OCI-LY7 (cell line): Measurements from ENCODE around the gene CYP4F11. TPM values are rescaled to one million over a fixed set of nuclear protein-coding genes. Genes with fewer than 3 reads are reported as not detected.
"Not testable (repeated sequence)": the region's sequence is repeated elsewhere in the genome, so short reads cannot be mapped to it uniquely, and the experiment has no call there.

Experiments used
- BruUV-seq: library from RNA; stranded (reverse); fragments of 400-500 nt; replicated peaks from 2 replicates; lab custom pipeline; 2021; lab: Mats Ljungman, UMichigan
- CTCF ChIA-PET: fragments of 300-600 bp; sonication (Branson Sonifier 250); formaldehyde crosslinking; loops from one replicate; lab custom pipeline; 2022; ENCODE audit warnings: antibody characterized with exemption; ENCODE audit not compliant: unreplicated experiment; lab: Charles Lee
- POLR2A ChIA-PET: fragments of 300-600 bp; sonication (Branson Sonifier 250); formaldehyde crosslinking; loops from one replicate; lab custom pipeline; 2022; ENCODE audit warnings: antibody characterized with exemption; lab: Charles Lee
- DNase-seq: peaks from one replicate; pipeline ENCODE4 v3.0.0-alpha.2; 2015; ENCODE audit warnings: low spot score
- H2AFZ ChIP-seq: fragments of 200-600 bp; sonication (generic), shearing (Covaris generic); 2 replicates; pipeline ENCODE4 v1.6.1; 2014; ENCODE audit warnings: mild to moderate bottlenecking, antibody characterized with exemption, low read length, moderate library complexity
- H3K27ac ChIP-seq: fragments of 200-600 bp; sonication (generic); 2 replicates; pipeline ENCODE4 v1.5.1; 2014; ENCODE audit warnings: mixed run types, low read depth, mild to moderate bottlenecking, moderate library complexity, low read length, inconsistent platforms; ENCODE audit not compliant: poor library complexity, severe bottlenecking
- H3K36me3 ChIP-seq: fragments of 200-600 bp; sonication (generic); 2 replicates; pipeline ENCODE4 v1.6.1; 2014; ENCODE audit warnings: mild to moderate bottlenecking, antibody characterized with exemption, low read length, moderate library complexity, mixed read lengths; ENCODE audit not compliant: insufficient read depth
- H3K4me1 ChIP-seq: fragments of 200-600 bp; sonication (generic); 2 replicates; pipeline ENCODE4 v1.5.1; 2014; ENCODE audit warnings: mild to moderate bottlenecking, low read length; ENCODE audit not compliant: insufficient read depth, poor library complexity, severe bottlenecking
- H3K4me2 ChIP-seq: fragments of 200-600 bp; sonication (generic); 2 replicates; pipeline ENCODE4 v1.6.1; 2014; ENCODE audit warnings: mild to moderate bottlenecking, low read length
- H3K4me3 ChIP-seq: fragments of 200-600 bp; sonication (generic); 2 replicates; pipeline ENCODE4 v1.5.1; 2014; ENCODE audit warnings: mild to moderate bottlenecking, low read depth, low read length; ENCODE audit not compliant: poor library complexity, severe bottlenecking
- H3K79me2 ChIP-seq: fragments of 200-600 bp; sonication (generic); 2 replicates; pipeline ENCODE4 v1.6.1; 2016; ENCODE audit warnings: low read depth, mild to moderate bottlenecking, low read length, moderate library complexity, mixed read lengths; ENCODE audit not compliant: insufficient read depth
- H3K9me2 ChIP-seq: fragments of 200-600 bp; sonication (generic); 2 replicates; pipeline ENCODE4 v1.6.1; 2016; ENCODE audit warnings: mild to moderate bottlenecking, low read length, mixed read lengths; ENCODE audit not compliant: insufficient read depth
- H3K9me3 ChIP-seq: fragments of 200-600 bp; sonication (generic); 2 replicates; pipeline ENCODE4 v1.6.1; 2014; ENCODE audit warnings: mild to moderate bottlenecking, mixed run types, low read length, mixed read lengths
- H4K20me1 ChIP-seq: fragments of 200-600 bp; sonication (generic); 2 replicates; pipeline ENCODE4 v1.6.1; 2014; ENCODE audit warnings: mild to moderate bottlenecking, antibody characterized with exemption, low read length, moderate library complexity, mixed read lengths; ENCODE audit not compliant: insufficient read depth
- CTCF ChIP-seq: fragments of 200-600 bp; sonication (generic); conservative IDR thresholded peaks from 2 replicates; pipeline ENCODE4 v1.5.1; 2014; ENCODE audit warnings: mild to moderate bottlenecking, antibody characterized with exemption, low read length, moderate library complexity, mixed read lengths
- EZH2phosphoT487 ChIP-seq: fragments of 200-600 bp; sonication (generic); IDR thresholded peaks from 2 replicates; pipeline ENCODE4 v1.6.1; 2018; ENCODE audit warnings: low read depth, borderline replicate concordance, mild to moderate bottlenecking, mixed run types, antibody characterized with exemption, low read length, moderate library complexity, mixed read lengths
- intact Hi-C: fragments of 100-400 bp; cut with micrococcal nuclease; formaldehyde crosslinking; loops from one replicate; pipeline ENCODE4 v1.10.0; 2022; ENCODE audit not compliant: unreplicated experiment
- total RNA-seq, 2 experiments: library from RNA; depleted of rRNA in 1 of 2; stranded (reverse); fragments of >200 nt in 1 of 2; shearing (Covaris generic) in 1 of 2; gene quantifications; 2 replicates each; pipeline ENCODE4 v1.2.3, GENCODE V29; 2014 to 2022

Gene CYP4F11
- total RNA-seq, 2 experiments from 2014 or later, result 0.22 to 0.25 TPM

DNA sequence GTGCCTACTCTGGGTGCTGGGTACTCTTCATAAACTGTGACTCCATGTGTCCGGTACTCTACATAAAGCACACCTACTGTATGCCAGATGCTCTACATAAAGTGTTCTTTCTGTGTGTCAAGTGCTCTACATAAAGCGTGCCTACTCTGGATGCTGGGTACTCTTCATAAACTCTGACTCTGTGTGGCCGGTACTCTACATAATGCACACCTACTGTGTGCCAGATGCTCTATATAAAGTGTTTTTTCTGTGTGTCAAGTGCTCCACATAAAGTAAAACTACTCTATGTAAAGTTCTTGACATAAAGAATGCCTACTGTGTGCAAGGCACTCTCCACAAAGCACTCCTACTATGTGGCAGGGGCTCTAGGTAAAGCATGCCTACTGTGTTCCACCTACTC lies 1.8 kb upstream of the CYP4F11 start:
- POLR2A ChIA-PET, result no interaction called here
- CTCF ChIA-PET, result no interaction called here
- H3K36me3 ChIP-seq, result no peaks in the 10 kb centered on the region
- TF ChIP-seq EZH2phosphoT487, result no peak
- TF ChIP-seq CTCF, result no peak
- no peak overlapping the region for H3K27ac ChIP-seq
- no peaks in the 10 kb centered on the region for H3K79me2 ChIP-seq
- H3K4me3 ChIP-seq, result no peak overlapping the region
- no peak overlapping the region for H2AFZ ChIP-seq
- no peaks in the 10 kb centered on the region for H3K4me1 ChIP-seq
- H4K20me1 ChIP-seq, result no peaks in the 10 kb centered on the region
- intact Hi-C loops, result no loop called here
- DNase-seq, result no peak
- no peaks in the 10 kb centered on the region for H3K9me2 ChIP-seq
- no peaks in the 10 kb centered on the region for H3K9me3 ChIP-seq
- no peak overlapping the region for H3K4me2 ChIP-seq
- no TSS peak for BruUV-seq

DNA sequence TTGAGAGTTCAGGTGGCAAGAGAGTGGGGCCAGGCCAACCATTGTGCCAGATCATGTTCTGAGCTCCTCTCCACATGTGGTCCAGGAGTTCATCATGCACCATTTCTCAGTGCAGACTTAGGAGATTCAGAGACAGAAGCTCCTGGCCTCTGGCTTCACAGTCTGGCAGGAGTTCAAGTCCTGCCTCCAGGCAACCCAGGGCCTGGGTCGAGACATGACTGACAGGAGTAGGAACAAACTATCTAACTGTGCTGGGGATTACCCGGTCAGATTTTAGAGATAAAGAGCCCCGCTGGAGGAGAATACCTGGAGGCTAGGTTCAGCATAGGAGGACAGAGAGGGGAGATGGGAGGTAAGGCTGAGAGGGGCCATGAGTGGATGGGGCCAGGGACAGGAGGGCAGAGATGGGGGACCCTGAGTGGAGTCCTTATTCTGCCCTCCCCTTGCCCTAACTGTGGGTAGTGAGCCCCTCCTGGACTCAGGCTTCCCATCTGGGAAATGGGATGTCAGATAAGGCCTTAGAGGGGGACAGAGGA lies 906 bp upstream of the CYP4F11 start:
- no peak overlapping the region for H3K4me3 ChIP-seq
- H4K20me1 ChIP-seq, result no peaks in the 10 kb centered on the region
- H3K4me2 ChIP-seq, result no peak overlapping the region
- no peaks in the 10 kb centered on the region for H3K79me2 ChIP-seq
- no peaks in the 10 kb centered on the region for H3K9me3 ChIP-seq
- no peaks in the 10 kb centered on the region for H3K36me3 ChIP-seq
- no peak overlapping the region for H3K27ac ChIP-seq
- H2AFZ ChIP-seq, result no peak overlapping the region
- intact Hi-C loops, result no loop called here
- H3K4me1 ChIP-seq, result no peaks in the 10 kb centered on the region
- ChIA-PET POLR2A (no interaction called here), CTCF (no interaction called here)
- no peaks in the 10 kb centered on the region for H3K9me2 ChIP-seq
- no TSS peak for BruUV-seq
- TF ChIP-seq CTCF (no peak), EZH2phosphoT487 (no peak)
- no peak for DNase-seq

DNA sequence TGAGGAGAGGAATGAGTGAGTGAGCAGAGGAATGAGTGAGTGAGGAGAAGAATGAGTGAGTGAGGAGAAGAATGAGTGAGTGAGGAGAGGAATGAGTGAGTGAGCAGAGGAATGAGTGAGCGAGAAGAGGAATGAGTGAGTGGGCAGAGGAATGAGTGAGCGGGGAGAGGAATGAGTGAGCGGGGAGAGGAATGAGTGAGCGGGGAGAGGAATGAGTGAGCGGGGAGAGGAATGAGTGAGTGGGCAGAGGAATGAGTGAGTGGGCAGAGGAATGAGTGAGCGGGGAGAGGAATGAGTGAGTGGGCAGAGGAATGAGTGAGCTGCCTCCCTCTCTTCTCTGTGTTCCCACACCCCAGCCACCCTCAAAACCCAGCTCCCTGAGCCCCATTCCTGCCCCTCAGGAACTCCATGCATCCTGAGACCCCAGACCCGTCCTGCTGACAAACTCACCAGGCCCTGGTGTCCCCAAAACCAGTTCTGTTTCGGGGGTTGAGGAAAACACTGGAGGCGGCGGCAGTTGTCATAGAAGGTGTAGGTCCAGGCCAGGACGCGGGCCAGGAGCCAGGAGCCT lies 483 bp downstream of the CYP4F11 start:
- DNase-seq, H3K4me3 ChIP-seq, H3K36me3 ChIP-seq, H3K27ac ChIP-seq, CTCF ChIA-PET, H3K9me3 ChIP-seq, H2AFZ ChIP-seq, POLR2A ChIA-PET, H3K4me2 ChIP-seq, intact Hi-C loops, H3K79me2 ChIP-seq, H3K9me2 ChIP-seq, H4K20me1 ChIP-seq, BruUV-seq, H3K4me1 ChIP-seq: not testable (repeated sequence)
